ENCODE results near the gene CRKL.
"Not testable (repeated sequence)": the region's sequence is repeated elsewhere in the genome, so short reads cannot be mapped to it uniquely, and the experiment has no call there.

The CRKL gene

DNA sequence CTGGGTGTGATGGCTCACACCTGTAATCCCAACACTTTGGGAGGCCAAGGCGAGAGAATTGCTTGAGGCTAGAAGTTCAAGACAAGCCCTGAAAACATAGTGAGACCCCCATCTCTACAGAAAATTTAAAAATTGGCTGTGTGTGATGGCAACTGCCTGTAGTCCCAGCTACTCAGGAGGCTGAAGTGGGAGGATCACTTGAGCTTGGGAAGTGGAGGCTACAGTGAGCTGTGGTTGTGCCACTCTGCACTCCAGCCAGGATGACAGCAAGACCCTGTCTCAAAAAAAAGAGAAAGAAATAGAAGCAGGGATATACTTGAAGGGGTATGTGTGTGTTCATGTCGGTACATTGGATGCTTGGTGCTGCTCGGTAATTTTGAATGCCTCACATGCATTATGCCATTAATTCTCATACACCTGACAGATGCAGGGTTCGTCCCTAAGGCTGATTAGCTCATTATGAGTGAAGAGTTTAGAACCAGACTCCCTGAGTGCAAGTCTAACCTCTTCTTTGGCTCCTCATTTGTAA is 14.0 kb downstream of the CRKL start:
- no peak for DNase-seq (ENCODE audit: low read depth, low spot score)
- no peak overlapping the region for H3K27ac ChIP-seq

DNA sequence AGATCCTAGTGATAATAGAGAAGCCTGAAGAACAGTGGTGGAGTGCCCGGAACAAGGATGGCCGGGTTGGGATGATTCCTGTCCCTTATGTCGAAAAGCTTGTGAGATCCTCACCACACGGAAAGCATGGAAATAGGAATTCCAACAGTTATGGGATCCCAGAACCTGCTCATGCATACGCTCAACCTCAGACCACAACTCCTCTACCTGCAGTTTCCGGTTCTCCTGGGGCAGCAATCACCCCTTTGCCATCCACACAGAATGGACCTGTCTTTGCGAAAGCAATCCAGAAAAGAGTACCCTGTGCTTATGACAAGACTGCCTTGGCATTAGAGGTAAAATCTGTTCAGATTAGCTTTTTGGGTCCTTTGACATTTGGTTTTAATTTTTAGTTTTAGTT is 16.7 kb downstream of the CRKL start:
- no peak overlapping the region for H3K27ac ChIP-seq
- no peak for DNase-seq (ENCODE audit: low read depth, low spot score)

DNA sequence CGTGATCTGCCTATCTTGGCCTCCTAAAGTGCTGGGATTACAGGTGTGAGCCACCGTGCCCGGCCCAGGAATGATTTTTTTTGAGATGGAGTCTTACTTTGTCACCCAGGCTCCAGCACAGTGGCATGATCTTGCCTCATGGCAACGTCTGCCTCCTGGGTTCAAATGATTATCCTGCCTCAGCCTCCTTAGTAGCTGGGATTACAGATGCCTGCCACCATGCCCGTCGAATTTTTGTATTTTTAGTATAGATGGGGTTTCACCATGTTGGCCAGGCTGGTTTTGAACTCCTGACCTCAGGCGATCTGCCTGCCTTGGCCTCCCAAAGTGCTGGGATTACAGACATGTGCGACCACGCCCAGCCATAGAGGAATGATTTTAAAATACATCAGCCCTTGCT is 17.8 kb downstream of the CRKL start:
- not testable (repeated sequence) for H3K27ac ChIP-seq; DNase-seq (ENCODE audit: low read depth, low spot score)

DNA sequence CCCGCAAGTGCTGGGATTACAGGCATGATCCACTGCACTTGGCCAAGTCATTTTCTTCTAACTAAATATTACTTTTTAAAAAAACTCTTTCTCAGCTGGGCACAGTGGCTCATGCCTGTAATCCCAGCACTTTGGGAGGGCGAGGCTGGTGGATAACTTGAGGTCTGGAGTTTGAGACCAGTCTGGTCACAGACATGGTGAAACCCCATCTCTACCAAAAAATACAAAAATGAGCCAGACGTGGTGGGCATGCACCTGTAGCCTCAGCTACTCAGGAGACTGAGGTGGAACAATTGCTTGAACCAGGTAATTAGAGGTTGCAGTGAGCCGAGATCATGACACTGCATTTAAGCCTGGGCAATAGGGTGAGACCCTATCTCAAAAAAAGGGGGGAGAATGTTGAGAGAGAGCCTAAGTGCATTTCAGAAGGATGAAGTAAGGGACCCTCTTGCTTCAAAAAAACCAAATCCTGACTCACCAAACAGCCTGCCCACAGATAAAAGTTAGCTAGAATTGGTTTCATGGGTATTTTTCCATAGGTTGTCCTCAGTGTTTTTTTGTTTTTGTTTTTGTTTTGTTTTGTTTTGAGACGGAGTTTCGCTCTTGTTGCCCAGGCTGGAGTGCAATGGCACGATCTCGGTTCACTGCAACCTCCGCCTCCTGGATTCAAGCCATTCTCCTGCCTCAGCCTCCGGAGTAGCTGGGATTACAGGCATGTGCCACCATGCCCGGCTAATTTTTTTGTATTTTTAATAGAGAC is 18.8 kb downstream of the CRKL start:
- DNase-seq (ENCODE audit: low read depth, low spot score) = not testable (repeated sequence)
- peak overlapping the region; percentile 4 for H3K27ac ChIP-seq

DNA sequence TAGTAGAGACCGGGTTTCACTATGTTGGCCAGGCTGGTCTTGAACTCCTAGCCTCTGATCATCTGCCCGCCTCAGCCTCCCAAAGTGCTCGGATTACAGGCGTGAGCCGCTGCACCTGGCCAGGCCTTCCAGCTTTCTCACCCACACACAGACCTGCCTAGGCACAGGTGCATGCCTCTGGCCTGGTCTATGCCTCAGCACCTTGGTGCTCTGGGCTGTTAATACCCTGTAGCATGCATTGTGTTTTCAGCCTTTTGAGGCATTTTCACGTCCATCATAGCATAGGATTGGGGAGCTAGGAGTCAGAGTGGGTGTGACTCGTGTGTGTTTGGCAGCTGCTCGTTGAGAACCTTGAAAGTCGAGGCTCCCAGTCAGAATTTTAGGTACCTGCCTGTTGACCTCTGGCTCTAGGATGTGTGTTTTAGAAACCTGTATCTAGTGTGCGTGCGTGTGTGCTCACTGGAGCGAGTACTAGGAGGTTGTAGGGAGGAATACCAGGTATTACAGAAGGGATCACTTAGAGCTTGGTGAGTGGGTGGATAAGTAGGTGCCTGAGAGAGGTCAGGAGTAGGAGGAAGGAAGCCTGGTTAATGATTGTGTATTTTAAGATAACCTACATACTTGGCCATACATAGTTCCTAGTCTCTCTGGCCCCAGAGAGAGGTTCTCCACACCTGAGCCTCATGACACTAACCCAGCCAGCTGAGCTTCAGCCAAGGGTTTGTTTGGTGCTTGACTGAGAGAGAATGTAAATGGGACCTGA is 20.0 kb downstream of the CRKL start:
- H3K27ac ChIP-seq = no peak overlapping the region
- no peak for DNase-seq (ENCODE audit: low read depth, low spot score)

DNA sequence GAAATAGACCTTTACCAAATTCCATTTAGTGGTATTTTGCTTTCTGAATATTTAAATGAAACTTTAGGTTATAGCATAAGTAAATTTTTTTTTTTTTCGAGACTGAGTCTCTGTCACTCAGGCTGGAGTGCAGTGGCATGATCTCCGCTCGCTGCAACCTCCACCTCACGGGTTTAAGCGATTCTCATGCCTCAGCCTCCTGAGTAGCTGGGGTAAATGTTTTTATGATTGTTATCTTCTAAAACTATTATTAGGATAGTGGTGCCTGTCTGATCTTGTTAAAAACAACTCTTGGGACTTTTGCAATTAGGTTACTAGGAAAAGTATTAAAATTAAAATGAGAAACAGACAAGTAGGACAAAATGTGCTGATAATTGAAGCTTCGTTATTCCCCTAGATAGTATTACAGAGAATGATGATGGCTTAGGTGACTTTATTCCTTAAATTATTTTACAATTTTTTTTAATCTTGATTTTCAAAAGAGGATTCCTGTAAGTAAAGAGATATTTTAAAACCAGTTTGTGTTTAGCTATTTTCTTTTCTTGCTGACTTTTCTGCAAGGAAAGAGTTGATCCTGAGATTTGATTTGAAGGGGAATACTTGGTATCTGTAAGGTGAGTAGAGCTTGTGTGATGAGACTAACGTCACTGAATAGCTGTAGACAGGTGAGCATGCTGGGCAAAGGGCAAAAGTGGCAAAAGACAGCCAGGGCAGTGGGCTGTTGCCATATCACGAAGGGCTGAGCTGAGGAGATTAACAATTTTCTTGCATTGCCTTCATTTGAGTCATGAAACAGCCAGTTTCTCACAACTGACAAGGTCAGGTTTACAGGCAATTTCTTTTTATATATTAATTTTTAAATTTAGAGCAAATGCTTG is 20.8 kb downstream of the CRKL start:
- H3K27ac ChIP-seq = no peak overlapping the region
- DNase-seq (ENCODE audit: low read depth, low spot score) = no peak

DNA sequence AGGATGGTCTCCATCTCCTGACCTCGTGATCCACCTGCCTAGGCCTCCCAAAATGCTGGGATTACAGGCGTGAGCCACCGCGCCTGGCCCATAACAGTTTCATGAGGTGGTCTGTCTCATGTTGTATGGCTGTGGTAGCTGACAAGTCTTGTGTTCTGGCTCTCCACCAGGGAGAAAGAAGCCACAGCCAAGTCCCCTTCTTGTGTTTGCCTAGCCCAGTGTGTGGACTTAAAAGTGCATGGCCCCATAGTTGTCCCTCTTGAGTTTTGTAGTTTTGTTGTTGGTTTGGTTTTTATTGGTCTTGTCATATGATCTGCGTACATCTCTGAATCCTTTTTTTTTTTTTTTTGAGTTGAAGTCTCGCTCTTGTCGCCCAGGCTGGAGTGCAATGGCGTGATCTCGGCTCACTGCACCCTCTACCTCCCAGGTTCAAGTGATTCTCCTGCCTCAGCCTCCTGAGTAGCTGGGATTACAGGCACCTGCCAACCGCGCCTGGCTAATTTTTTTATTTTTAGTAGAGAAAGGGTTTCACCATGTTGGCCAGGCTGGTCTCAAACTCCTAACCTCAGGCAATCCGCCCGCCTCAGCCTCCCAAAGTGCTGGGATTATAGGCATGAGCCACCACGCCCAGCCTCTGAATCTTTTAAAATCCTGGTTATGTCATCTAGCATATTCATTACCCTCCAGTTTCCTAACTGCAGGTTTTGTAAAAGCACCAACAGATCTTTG is 22.4 kb downstream of the CRKL start:
- H3K27ac ChIP-seq = peak overlapping the region; percentile 0
- not testable (repeated sequence) for DNase-seq (ENCODE audit: low read depth, low spot score)

DNA sequence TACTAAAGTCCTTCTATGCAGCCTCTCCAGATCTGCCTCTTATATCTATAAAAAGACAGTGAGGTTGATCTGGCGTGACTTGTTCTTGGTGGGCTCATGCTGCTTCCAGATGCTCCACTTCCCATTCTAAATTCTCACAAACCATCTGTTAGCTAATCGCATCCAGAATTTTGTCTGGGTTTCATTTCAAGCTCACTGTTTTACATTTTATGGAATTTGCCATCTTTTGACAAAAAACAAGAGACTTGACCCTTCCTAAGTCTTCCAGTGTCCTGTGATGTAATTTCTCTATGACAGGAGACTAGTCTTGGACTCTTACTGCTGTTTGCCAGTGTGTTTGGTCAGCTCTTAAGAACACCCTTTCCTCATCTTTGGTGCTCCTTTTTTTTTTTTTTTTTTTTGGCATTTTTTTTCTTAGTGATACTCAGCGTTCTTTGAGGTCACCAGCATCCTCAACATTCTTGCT is 23.0 kb downstream of the CRKL start:
- DNase-seq (ENCODE audit: low read depth, low spot score) = no peak
- H3K27ac ChIP-seq = peak overlapping the region; percentile 0

DNA sequence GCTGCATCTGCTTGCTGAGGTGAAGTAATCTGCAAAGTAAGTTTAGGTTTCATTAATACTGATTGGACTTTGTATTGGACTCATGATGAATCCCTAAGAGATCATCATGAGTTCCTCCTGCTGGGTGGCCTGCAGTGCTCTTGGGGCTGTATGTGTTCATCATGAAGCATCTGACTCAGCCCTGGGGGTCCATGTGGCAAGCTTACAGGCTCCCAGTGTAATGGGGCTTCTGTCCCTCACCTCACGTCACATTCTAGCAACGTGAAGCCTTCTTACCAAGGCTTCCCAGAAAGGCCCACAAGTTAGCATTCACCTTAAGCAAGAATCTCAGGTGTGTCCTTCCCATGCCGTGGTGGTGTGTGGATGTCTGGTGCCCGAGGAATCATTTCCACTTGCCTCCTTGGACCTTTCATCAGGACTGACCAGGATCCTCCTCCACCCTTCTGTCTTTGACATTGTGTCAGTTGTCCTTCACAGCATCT is 23.7 kb downstream of the CRKL start:
- peak overlapping the region; percentile 0 for H3K27ac ChIP-seq
- DNase-seq (ENCODE audit: low read depth, low spot score) = no peak

DNA sequence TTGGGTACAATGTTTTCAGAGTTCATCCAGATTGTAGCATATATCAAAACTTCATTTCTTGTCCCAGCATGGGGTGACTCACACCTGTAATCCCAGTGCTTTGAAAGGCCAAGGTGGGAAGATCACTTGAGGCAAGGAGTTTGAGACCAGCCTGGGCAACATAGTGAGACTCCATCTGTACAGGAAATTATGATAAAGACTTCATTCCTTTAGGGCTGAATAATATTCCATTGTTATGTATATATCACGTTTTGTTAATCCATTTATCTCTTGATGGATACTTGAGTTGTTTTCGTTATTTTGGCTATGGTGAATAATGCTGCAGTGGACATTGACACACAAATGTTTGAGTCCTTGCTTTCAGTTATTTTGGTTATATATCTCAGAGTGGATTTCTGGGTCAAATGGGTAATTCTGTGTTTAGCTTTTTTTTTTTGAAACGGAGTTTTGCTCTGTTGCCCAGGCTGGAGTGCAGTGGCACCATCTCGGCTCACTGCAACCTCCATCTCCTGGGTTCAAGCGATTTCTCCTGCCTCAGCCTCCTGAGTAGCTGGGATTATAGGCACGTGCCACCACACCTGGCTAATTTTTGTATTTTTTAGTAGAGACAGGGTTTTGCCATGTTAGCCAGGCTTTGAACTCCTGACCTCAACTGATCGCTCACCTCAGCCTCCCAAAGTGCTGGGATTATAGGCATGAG is 25.1 kb downstream of the CRKL start:
- peak overlapping the region; percentile 27 for H3K27ac ChIP-seq
- DNase-seq (ENCODE audit: low read depth, low spot score) = not testable (repeated sequence)

DNA sequence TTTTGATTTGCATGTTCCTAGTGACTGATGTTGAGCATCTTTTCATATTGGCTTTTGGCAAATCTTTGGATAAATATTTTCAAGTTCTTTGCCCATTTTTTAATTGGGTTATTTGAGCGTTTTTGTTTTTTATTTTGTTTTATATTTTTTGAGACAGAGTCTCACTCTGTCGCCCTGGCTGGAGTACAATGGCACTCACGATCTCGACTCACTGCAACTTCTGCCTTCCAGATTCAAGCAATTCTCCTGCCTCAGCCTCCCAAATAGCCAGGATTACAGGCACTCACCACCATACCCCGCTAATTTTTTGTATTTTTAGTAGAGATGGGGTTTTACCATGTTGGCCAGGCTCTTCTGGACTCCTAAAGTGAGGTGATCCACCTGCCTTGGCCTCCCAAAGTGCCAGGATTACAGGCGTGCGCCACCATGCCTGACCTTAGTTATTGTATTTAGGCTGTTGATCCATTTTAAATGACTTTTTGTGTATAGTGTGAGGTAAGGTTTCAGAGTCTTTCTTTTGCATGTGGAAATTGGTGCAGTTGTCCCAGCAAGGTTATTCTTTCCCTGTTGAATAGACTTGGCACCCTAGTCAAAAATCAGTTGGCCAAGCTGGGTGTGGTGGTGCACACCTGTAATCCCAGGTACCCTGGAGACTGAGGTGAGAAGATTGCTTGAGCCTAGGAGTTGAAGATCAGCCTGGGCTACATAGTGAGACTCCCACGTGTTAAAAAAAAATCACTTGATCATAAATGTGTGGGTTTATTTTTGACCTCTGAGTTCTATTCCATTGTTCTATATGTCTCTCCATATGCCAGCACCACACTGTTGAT is 26.1 kb downstream of the CRKL start:
- no peak for DNase-seq (ENCODE audit: low read depth, low spot score)

DNA sequence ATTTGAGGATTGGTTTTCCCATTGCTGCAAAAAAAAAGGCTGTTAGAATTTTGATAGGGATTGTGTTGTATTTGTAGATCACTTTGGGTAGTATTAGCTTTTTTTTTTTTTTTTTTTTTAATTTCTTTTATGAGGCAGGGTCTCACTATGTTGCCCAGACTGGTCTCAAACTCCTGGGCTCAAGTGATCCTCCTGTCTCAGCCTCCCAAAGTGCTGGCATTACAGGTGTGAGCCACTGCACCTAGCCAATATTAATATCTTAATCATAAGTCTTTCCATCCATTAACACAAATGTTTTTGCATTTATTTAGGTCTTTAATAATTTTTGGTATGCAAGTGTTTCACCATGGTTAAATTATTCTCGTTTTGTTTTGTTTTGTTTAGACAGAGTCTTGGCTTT is 26.8 kb downstream of the CRKL start:
- H3K27ac ChIP-seq = peak overlapping the region; percentile 83
- DNase-seq (ENCODE audit: low read depth, low spot score) = no peak

More for the DNA sequence above, 26.1 kb downstream of the CRKL start:
- peak overlapping the region; percentile 83 for H3K27ac ChIP-seq

DNA sequence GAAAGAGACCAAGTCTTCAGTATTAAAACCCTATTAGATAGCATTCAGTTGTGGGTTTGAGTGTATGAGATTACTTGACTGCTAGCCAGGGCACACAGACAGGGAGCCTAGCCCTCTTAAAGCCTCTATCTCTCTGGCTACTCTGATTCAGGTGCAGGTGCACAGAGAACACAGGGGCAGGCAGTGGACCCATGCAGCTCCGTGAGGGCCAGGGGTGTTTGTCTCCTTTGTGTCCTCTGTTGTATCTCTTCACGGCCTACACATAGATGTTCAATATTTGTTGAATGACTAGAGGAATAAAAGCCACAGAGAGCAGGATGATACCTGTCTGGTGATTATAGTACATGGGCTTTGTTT is 28.3 kb downstream of the CRKL start:
- peak overlapping the region; percentile 83 for H3K27ac ChIP-seq

DNA sequence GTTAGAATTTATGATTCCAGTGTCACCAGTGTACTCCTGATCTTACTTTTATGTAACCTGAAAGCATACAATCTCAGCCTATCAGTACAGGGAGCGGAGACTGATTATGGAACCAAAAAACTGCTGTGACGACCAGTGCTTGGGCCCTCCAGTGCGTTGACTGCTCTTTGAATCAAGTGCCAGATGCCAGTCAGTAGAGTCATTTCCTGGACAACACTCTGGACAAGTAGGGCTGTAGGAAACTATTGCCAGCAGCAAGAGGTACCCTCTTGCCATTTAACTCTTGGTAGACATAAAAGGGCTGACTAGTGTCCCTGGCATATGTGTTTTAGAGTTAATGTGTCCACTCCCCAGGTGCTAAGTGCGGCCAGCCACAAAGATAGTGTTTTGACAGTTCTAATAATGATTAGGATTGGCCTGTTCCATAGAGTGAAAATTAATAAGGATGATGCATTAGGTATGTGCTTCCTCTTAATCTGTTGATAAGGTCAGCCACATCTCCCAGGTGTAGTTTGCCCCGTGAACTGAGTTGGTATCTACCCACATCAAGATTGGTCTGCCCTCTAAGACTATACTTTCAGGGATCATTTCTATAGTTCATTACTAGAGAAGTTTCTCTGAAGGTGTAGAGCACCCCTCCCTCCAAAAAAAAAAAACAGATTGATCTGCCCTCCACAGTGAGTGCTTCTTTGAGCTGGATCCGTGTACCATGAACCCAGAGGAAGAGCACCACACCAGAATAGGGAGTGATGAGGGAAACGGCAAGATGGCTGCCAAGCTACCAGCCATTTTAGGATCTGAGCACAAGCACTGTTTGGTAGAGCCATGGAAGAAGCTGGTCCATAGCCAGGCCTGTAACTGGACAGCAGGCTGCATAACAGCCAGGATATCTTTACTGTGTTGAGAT is 29.1 kb downstream of the CRKL start:
- no peak for DNase-seq (ENCODE audit: low read depth, low spot score)
- peak overlapping the region; percentile 83 for H3K27ac ChIP-seq

More for the DNA sequence above, 28.3 kb downstream of the CRKL start:
- no peak for DNase-seq (ENCODE audit: low read depth, low spot score)

DNA sequence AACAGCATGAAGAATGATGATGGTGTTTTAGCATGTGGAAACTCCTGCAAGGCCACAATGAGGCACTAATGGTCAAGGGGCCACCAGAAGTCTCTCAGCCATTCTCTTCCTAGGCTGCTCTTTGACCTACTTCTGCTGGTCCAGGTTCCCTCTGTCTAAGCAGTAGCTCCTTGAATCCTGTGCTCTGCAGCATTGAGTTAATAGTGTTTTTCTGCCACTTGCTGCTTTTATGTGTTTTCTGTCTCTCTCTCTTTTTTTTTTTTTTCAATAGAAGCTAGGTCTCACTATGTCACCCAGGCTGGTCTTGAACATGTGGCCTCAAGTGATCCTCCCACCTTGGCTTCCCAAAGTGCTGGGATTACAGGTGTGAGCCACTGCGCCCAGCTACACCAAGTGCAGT is 29.8 kb downstream of the CRKL start:
- DNase-seq (ENCODE audit: low read depth, low spot score) = no peak
- peak overlapping the region; percentile 83 for H3K27ac ChIP-seq

DNA sequence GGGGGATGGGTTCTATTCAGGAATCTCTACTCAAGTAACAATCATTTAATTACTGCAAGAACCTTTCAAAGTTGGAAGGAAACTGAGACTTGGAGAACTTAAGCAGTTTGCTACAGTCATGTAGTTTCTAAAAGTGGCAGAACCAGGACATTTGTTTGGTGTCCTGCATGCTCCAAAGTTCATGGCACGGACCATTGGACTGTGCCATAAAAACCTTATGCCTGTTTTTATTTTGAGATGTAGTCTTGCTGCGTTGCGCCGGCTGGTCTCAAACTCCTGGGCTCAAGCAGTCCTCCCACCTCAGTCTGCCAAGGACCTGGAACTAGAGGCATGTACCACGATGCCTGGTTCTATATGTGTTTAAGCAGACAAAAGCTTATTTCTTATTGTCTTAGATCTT is 31.2 kb downstream of the CRKL start:
- DNase-seq (ENCODE audit: low read depth, low spot score) = no peak
- H3K27ac ChIP-seq = peak overlapping the region; percentile 99

DNA sequence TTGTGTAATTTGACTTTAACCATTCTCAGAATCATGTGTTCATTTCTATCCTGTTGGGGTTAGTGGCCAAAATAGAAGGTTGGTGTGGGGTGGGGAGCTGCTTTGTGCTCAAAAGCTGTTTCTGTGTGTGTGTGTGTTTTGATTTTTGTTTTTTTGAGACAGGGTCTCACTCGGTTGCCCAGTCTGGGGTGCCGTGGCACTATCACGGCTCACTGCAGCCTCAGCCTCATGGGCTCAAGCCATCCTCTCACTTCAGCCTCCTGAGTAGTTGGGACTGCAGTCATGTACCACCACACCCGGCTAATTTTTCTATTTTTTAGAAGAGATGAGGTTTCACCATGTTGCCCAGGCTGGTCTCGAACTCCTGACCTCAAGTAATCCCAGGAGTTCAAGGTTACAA is 31.8 kb downstream of the CRKL start:
- peak overlapping the region; percentile 99 for H3K27ac ChIP-seq
- no peak for DNase-seq (ENCODE audit: low read depth, low spot score)

All from epithelial cell of prostate (primary cell).